Endothelial cell of umbilical vein (primary cell): ENCODE measurements around the gene IGFL1. TPM values are rescaled to one million over a fixed set of nuclear protein-coding genes. Genes with fewer than 3 reads are reported as not detected.

Experiments
- BruUV-seq: library from RNA; stranded (reverse); fragments of 400-500 nt; replicated peaks from 2 replicates; lab custom pipeline; 2021; lab: Mats Ljungman, UMichigan
- CTCF ChIA-PET: fragments of 300-600, 350-600 bp; sonication (Branson Sonifier 250); formaldehyde crosslinking; loops from one replicate; lab custom pipeline; 2021; ENCODE audit warnings: antibody characterized with exemption, inconsistent platforms; lab: Charles Lee
- POLR2A ChIA-PET: fragments of 300-600, 350-600 bp; sonication (Branson Sonifier 250); formaldehyde crosslinking; loops from one replicate; lab custom pipeline; 2021; ENCODE audit warnings: antibody characterized with exemption, inconsistent platforms; lab: Charles Lee
- DNase-seq: peaks from one replicate; pipeline ENCODE4 v3.0.0-alpha.2; 2011; ENCODE audit warnings: low read depth, low spot score
- FAIRE-seq: peaks from 2 replicates; lab custom pipeline; 2011; peaks lifted over from hg19 to GRCh38; lab: Jason Lieb, UNC
- H2AFZ ChIP-seq: 2 replicates; pipeline ENCODE4 v1.6.0; 2012; ENCODE audit warnings: low read depth, low read length, control low read depth, inconsistent platforms
- H3K27ac ChIP-seq: 2 replicates; pipeline ENCODE4 v1.5.1; 2011; ENCODE audit warnings: low read depth, mild to moderate bottlenecking, control low read depth, low read length, moderate library complexity; ENCODE audit not compliant: insufficient read depth
- H3K27me3 ChIP-seq, 2 experiments: 2 replicates each; pipeline versions ENCODE4 v1.6.0 to v1.6.1; 2011; ENCODE audit warnings: low read length in 2 of 2, mixed read lengths in 1 of 2; ENCODE audit not compliant: control insufficient read depth in 2 of 2, insufficient read depth in 2 of 2
- H3K36me3 ChIP-seq, 2 experiments: 2 replicates in 1 of 2; 3 replicates in 1 of 2; pipeline ENCODE4 v1.5.1; 2011; ENCODE audit warnings: low read length in 2 of 2, mild to moderate bottlenecking in 1 of 2, moderate library complexity in 1 of 2; ENCODE audit not compliant: control insufficient read depth in 2 of 2, insufficient read depth in 2 of 2; ENCODE audit errors: extremely low read depth in 1 of 2
- H3K4me1 ChIP-seq: 3 replicates; pipeline ENCODE4 v1.5.1; 2011; ENCODE audit warnings: mild to moderate bottlenecking, low read length; ENCODE audit not compliant: control insufficient read depth, insufficient read depth; ENCODE audit errors: extremely low read depth
- H3K4me2 ChIP-seq: 2 replicates; pipeline ENCODE4 v1.6.1; 2011; ENCODE audit warnings: low read length, control low read depth, mixed read lengths; ENCODE audit not compliant: insufficient read depth
- H3K4me3 ChIP-seq, 3 experiments: fragments of 200-600 bp in 1 of 3; sonication (generic), shearing (Covaris generic) in 1 of 3; replicated peaks in 1 of 3; 2 replicates each; pipeline ENCODE4 v1.5.1; 2011 to 2016; ENCODE audit warnings: control low read depth in 3 of 3, low read length in 3 of 3, mild to moderate bottlenecking in 2 of 3, inconsistent platforms in 1 of 3, low read depth in 1 of 3, moderate library complexity in 1 of 3; ENCODE audit not compliant: insufficient read depth in 1 of 3
- H3K79me2 ChIP-seq: 2 replicates; pipeline ENCODE4 v1.6.0; 2012; ENCODE audit warnings: low read length, inconsistent platforms; ENCODE audit not compliant: control insufficient read depth, insufficient read depth
- H3K9ac ChIP-seq: replicated peaks from 2 replicates; pipeline ENCODE3; 2011; ENCODE audit warnings: low read length, control low read depth; ENCODE audit not compliant: insufficient read depth; ENCODE audit errors: extremely low read depth
- H3K9me1 ChIP-seq: replicated peaks from 3 replicates; pipeline ENCODE4 v1.6.0; 2011; ENCODE audit warnings: mild to moderate bottlenecking, low read length; ENCODE audit not compliant: control insufficient read depth, insufficient read depth; ENCODE audit errors: extremely low read depth
- H3K9me3 ChIP-seq: replicated peaks from 2 replicates; pipeline ENCODE4 v1.5.1; 2012; ENCODE audit warnings: low read length, inconsistent platforms; ENCODE audit not compliant: control insufficient read depth, insufficient read depth
- H4K20me1 ChIP-seq: replicated peaks from 2 replicates; pipeline ENCODE3; 2011; ENCODE audit warnings: mild to moderate bottlenecking, low read length; ENCODE audit not compliant: control insufficient read depth, insufficient read depth; ENCODE audit errors: extremely low read depth
- EZH2 ChIP-seq: IDR thresholded peaks from 2 replicates; pipeline ENCODE4 v1.6.1; 2012; ENCODE audit warnings: borderline replicate concordance, low read depth, mild to moderate bottlenecking, moderate library complexity, low read length, inconsistent platforms; ENCODE audit not compliant: severe bottlenecking
- FOS ChIP-seq: IDR thresholded peaks from 2 replicates; pipeline ENCODE4 v1.6.1; 2011; ENCODE audit warnings: mild to moderate bottlenecking, low read length, moderate library complexity, borderline replicate concordance; ENCODE audit not compliant: insufficient read depth
- GATA2 ChIP-seq: IDR thresholded peaks from 2 replicates; pipeline ENCODE4 v1.7.0; 2011; ENCODE audit warnings: low read depth, mild to moderate bottlenecking, moderate library complexity, mixed read lengths, low read length; ENCODE audit not compliant: insufficient read length, insufficient read depth
- JUN ChIP-seq: IDR thresholded peaks from 2 replicates; pipeline ENCODE4 v1.6.1; 2011; ENCODE audit warnings: borderline replicate concordance, low read depth; ENCODE audit not compliant: insufficient read length, insufficient read depth
- MYC ChIP-seq: IDR thresholded peaks from one replicate; pipeline ENCODE4 v1.6.1; 2011; ENCODE audit warnings: mild to moderate bottlenecking, low read depth, low read length
- POLR2A ChIP-seq: IDR thresholded peaks from 2 replicates; pipeline ENCODE4 v1.6.1; 2012; ENCODE audit warnings: low read depth, mild to moderate bottlenecking, control low read depth, low read length
- POLR2AphosphoS5 ChIP-seq: IDR thresholded peaks from 2 replicates; pipeline ENCODE4 v1.6.1; 2012; ENCODE audit warnings: low read depth, mild to moderate bottlenecking, control low read depth, low read length, moderate library complexity; ENCODE audit not compliant: insufficient read depth
- dilution Hi-C: fragments of 300-500 bp; cut with MboI; formaldehyde crosslinking; loops from one replicate; pipeline ENCODE4 v1.15.0; 2019; ENCODE audit warnings: low sequenced_read_pairs; ENCODE audit not compliant: extremely low pct_ligation_motif_present
- intact Hi-C: fragments of 100-400 bp; cut with micrococcal nuclease; formaldehyde crosslinking; loops from one replicate; pipeline ENCODE4 v1.10.0; 2022
- polyA plus RNA-seq, 4 experiments: library from polyadenylated mRNA; depleted of rRNA in 3 of 4; stranded (reverse) in 3 of 4; unstranded in 1 of 4; fragments of >200 nt; gene quantifications; 2 replicates each; pipeline versions ENCODE4 v1.2.1 to v1.2.3, GENCODE V29; 2011 to 2012; ENCODE audit warnings: missing spikeins in 1 of 4
- total RNA-seq: library from RNA; stranded (reverse); gene quantifications from 2 replicates; pipeline ENCODE4 v1.2.3, GENCODE V29; 2021
- TF ChIP-seq, protein P1 (sequence below), 2 donors: IDR thresholded peaks; 1 replicate in 1 of 2; 2 replicates in 1 of 2; pipeline ENCODE4 v1.5.1; 2011; ENCODE audit warnings: low read length in 2 of 2, mild to moderate bottlenecking in 2 of 2, moderate library complexity in 2 of 2, control low read depth in 1 of 2, inconsistent platforms in 1 of 2, low read depth in 1 of 2; ENCODE audit not compliant: insufficient read depth in 1 of 2; ENCODE audit errors: extremely low read depth in 1 of 2
- TF ChIP-seq, protein P2 (sequence below): IDR thresholded peaks from 2 replicates; pipeline ENCODE4 v1.6.1; 2011; ENCODE audit not compliant: insufficient read depth, insufficient read length

Gene IGFL1
- total and polyA plus RNA-seq, 2 donors (not counting 3 experiments of a cell fraction or from before 2014, with no cell fraction given), result not detected

DNA sequence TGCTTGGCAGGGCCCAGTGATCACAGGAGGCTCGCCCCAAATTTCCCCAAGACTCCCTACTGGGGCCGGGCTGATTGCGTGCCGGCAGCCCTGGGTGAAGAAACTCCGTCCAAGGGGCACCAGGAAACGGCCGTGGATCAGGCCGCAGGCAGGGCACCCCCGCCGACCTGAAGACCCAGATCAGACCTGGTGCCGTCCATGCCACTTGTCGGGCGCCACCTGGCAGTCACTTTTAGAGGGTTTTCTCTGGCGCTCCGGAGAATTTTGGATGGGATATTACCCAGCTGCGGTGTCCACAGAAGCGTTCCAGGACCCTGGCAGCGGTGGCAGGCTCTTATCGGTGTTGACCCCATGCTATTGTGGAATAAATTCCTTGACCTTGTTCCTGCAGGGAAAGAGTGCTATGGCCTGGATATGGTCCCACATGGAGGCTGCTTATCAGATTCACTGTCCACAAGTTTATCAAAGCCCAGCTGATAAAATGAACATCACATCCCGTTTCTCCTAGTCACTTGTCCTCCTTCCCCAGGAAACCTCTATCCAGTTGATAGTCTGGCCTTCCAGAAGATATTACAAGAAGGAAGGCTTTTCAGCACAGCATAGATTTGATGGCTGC is 43.3 kb upstream of the IGFL1 start:
- no peak for FAIRE-seq
- POLR2A ChIA-PET, result no interaction called here
- CTCF ChIA-PET, result interaction anchor here (0.7 to 1.6 kb wide), 4 partner anchors 35 to 157 kb away, joined by 3 to 7 read pairs (median 4); no protein-coding TSS in a partner anchor
- dilution Hi-C loops, result no loop called here
- Histone ChIP-seq H3K4me3 (no peak overlapping the region), H3K9me3 (no peaks in the 10 kb centered on the region), H3K9ac (no peak overlapping the region), H3K4me1 (no peaks in the 10 kb centered on the region), H3K36me3 (no peaks in the 10 kb centered on the region), H3K27ac (no peak overlapping the region), H2AFZ (no peak overlapping the region), H3K27me3 (peaks cover 4 to 18% of the 10 kb centered on the region in 2 experiments), H3K9me1 (no peaks in the 10 kb centered on the region), H3K4me2 (no peak overlapping the region), H3K79me2 (no peaks in the 10 kb centered on the region), H4K20me1 (no peaks in the 10 kb centered on the region)
- TF ChIP-seq MYC, result no peak
- no peak for TF ChIP-seq FOS
- TF ChIP-seq, protein P1, sequence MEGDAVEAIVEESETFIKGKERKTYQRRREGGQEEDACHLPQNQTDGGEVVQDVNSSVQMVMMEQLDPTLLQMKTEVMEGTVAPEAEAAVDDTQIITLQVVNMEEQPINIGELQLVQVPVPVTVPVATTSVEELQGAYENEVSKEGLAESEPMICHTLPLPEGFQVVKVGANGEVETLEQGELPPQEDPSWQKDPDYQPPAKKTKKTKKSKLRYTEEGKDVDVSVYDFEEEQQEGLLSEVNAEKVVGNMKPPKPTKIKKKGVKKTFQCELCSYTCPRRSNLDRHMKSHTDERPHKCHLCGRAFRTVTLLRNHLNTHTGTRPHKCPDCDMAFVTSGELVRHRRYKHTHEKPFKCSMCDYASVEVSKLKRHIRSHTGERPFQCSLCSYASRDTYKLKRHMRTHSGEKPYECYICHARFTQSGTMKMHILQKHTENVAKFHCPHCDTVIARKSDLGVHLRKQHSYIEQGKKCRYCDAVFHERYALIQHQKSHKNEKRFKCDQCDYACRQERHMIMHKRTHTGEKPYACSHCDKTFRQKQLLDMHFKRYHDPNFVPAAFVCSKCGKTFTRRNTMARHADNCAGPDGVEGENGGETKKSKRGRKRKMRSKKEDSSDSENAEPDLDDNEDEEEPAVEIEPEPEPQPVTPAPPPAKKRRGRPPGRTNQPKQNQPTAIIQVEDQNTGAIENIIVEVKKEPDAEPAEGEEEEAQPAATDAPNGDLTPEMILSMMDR (IDR thresholded peaks at IDR 0.05; ENCODE audit: extremely low read depth in 1 of 2, insufficient read depth in 1 of 2, low read depth in 1 of 2, low read length in 2 of 2), result no peak
- no peak for TF ChIP-seq POLR2AphosphoS5
- TF ChIP-seq, protein P2, sequence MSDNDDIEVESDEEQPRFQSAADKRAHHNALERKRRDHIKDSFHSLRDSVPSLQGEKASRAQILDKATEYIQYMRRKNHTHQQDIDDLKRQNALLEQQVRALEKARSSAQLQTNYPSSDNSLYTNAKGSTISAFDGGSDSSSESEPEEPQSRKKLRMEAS, result no peak
- TF ChIP-seq GATA2, result no peak
- TF ChIP-seq JUN, result no peak
- no peak for TF ChIP-seq EZH2
- no peak for TF ChIP-seq POLR2A
- no TSS peak for BruUV-seq
- DNase-seq, result no peak
- intact Hi-C loops, result no loop called here
